Lower lobe of right lung (tissue), 2 donors: ENCODE data around the gene ESD. TPM values are rescaled to one million over a fixed set of nuclear protein-coding genes. Genes with fewer than 3 reads are reported as not detected.
"Not testable (repeated sequence)": the region's sequence is repeated elsewhere in the genome, so short reads cannot be mapped to it uniquely, and the experiment has no call there.

Experiments used
- ATAC-seq, 2 donors: fragments of 200-7000 bp; cut with Tn5 transposase; one replicate each; pipeline ENCODE4 v1.9.1; 2020 to 2022; ENCODE audit warnings: mild to moderate bottlenecking in 2 of 2, moderate library complexity in 2 of 2
- DNase-seq: peaks from one replicate; pipeline ENCODE4 v3.0.0-alpha.2; 2020
- H3K27ac ChIP-seq: fragments of 200-600 bp; one replicate; pipeline ENCODE4 v1.8.0; 2022
- H3K27me3 ChIP-seq: fragments of 200-600 bp; one replicate; pipeline ENCODE4 v1.8.0; 2022; ENCODE audit warnings: low read depth
- H3K36me3 ChIP-seq: fragments of 200-600 bp; one replicate; pipeline ENCODE4 v1.8.0; 2022; ENCODE audit warnings: mild to moderate bottlenecking
- H3K4me1 ChIP-seq: fragments of 200-600 bp; one replicate; pipeline ENCODE4 v1.8.0; 2022
- H3K4me3 ChIP-seq: fragments of 200-600 bp; one replicate; pipeline ENCODE4 v1.8.0; 2022; ENCODE audit warnings: mild to moderate bottlenecking
- H3K9me3 ChIP-seq: fragments of 200-600 bp; one replicate; pipeline ENCODE4 v1.8.0; 2022
- intact Hi-C: fragments of 100-400 bp; cut with DNase I; formaldehyde crosslinking; loops from one replicate; pipeline ENCODE4 v1.11.0; 2022
- total RNA-seq: library from RNA; stranded (reverse); fragmentation: NEBNext Ultra II Directional; extraction: Animal tissue kit (Norgen Biotek cat#: 25700); gene quantifications from one replicate; pipeline ENCODE4 v1.2.1, GENCODE V29; 2021
- TF ChIP-seq, protein P1 (sequence below): fragments of 200-600 bp; IDR thresholded peaks from one replicate; pipeline ENCODE4 v1.8.0; 2022; ENCODE audit warnings: antibody characterized with exemption, mild to moderate bottlenecking
- donor health status: DM: no; HTN: yes; CAD: no; lungs with severe emphysema.

Gene ESD
- total RNA-seq, 1 donor from 2014 or later, result 94.6 TPM

DNA sequence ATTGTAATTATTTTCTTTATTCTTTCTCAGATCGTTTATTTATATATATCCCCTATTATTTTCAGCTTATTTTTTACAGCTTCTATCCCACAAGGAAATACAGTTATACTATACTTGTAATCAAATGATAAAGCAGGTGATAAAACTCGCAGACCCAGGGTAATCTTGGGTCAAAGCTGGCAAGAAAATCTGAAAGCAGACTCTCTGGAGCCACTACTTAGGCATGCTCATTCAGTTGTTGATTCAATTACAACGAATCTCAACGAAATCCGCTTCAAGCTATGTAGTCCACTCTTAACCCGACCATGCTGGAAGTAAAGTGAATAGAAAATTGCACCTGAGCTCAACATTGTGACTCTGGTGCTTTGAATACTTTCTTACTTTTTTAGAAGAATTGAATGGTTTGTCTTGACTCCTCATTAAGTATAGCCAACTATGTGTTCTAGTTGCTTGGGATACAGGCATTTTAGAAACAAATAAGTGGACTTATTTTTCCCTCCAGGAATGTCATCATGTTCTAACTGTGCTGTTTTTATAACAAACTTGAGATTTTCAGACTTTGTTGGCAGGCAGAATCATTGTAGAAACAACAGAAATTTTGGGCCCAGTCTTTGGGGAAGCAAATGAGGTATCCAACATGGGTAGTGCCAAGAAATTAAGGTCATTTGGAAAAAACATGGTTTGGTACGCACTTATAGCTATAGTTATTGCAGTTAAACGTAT is 21.4 kb downstream of the ESD start:
- ATAC-seq (no peak), DNase-seq (no peak)
- TF ChIP-seq, protein P1, sequence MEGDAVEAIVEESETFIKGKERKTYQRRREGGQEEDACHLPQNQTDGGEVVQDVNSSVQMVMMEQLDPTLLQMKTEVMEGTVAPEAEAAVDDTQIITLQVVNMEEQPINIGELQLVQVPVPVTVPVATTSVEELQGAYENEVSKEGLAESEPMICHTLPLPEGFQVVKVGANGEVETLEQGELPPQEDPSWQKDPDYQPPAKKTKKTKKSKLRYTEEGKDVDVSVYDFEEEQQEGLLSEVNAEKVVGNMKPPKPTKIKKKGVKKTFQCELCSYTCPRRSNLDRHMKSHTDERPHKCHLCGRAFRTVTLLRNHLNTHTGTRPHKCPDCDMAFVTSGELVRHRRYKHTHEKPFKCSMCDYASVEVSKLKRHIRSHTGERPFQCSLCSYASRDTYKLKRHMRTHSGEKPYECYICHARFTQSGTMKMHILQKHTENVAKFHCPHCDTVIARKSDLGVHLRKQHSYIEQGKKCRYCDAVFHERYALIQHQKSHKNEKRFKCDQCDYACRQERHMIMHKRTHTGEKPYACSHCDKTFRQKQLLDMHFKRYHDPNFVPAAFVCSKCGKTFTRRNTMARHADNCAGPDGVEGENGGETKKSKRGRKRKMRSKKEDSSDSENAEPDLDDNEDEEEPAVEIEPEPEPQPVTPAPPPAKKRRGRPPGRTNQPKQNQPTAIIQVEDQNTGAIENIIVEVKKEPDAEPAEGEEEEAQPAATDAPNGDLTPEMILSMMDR, result no peak
- H3K27me3 ChIP-seq, result no peaks in the 10 kb centered on the region
- H3K27ac ChIP-seq, result no peak overlapping the region
- no peaks in the 10 kb centered on the region for H3K9me3 ChIP-seq
- peaks cover 93% of the 10 kb centered on the region for H3K36me3 ChIP-seq
- intact Hi-C loops, result no loop called here
- H3K4me1 ChIP-seq, result no peaks in the 10 kb centered on the region
- H3K4me3 ChIP-seq, result no peak overlapping the region

DNA sequence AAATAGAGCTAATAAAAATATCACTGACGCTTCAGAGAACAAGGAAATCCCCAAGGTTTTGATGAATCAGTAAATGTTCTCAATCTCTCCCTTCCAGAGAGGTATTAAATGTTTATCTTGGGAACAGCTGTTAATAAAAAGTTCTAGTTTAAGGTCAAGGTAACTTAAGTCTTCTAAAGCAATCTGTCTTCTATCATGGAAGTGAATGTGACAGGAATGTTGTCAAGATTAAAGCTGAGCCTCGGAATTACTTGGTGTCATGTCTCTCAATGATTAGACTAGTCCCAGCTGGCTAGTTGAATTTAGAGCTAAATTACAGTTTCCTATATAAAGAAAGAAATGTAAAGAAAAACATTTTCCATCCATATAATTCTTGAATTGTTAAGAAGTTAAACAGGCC is 23.4 kb downstream of the ESD start:
- no peak overlapping the region for H3K27ac ChIP-seq
- intact Hi-C loops, result no loop called here
- H3K4me1 ChIP-seq, result no peaks in the 10 kb centered on the region
- ATAC-seq, result no peak
- DNase-seq, result no peak
- TF ChIP-seq, protein P1, result no peak
- H3K36me3 ChIP-seq, result peaks cover 73% of the 10 kb centered on the region
- no peaks in the 10 kb centered on the region for H3K27me3 ChIP-seq
- no peak overlapping the region for H3K4me3 ChIP-seq
- H3K9me3 ChIP-seq, result no peaks in the 10 kb centered on the region

GRCh38 chr13:46771693-46772092 is 25.3 kb downstream of the ESD start:
- peaks cover 54% of the 10 kb centered on the region for H3K36me3 ChIP-seq
- no peak overlapping the region for H3K27ac ChIP-seq
- no peak for ATAC-seq
- no peaks in the 10 kb centered on the region for H3K9me3 ChIP-seq
- no peaks in the 10 kb centered on the region for H3K4me1 ChIP-seq
- H3K27me3 ChIP-seq, result no peaks in the 10 kb centered on the region
- TF ChIP-seq, protein P1, result no peak
- intact Hi-C loops, result no loop called here
- no peak overlapping the region for H3K4me3 ChIP-seq
- no peak for DNase-seq

- ATAC-seq, H3K9me3 ChIP-seq, DNase-seq, H3K27me3 ChIP-seq, H3K4me3 ChIP-seq, H3K27ac ChIP-seq, intact Hi-C loops, H3K4me1 ChIP-seq: not testable (repeated sequence)
- H3K36me3 ChIP-seq, result peaks cover 36% of the 10 kb centered on the region
These were observed 27.0 kb downstream of the ESD start for GRCh38 chr13:46769925-46770324.

- Histone ChIP-seq H3K36me3 (no peaks in the 10 kb centered on the region), H3K4me1 (peaks cover 20% of the 10 kb centered on the region), H3K27me3 (no peaks in the 10 kb centered on the region), H3K4me3 (no peak overlapping the region), H3K27ac (no peak overlapping the region), H3K9me3 (no peaks in the 10 kb centered on the region)
- intact Hi-C loops, result no loop called here
- ATAC-seq (no peak), DNase-seq (no peak)
- TF ChIP-seq, protein P1, result no peak
These were observed 35.1 kb downstream of the ESD start for GRCh38 chr13:46761866-46762265.

GRCh38 chr13:46761174-46761573 is 35.8 kb downstream of the ESD start:
- Histone ChIP-seq H3K27ac (no peak overlapping the region), H3K4me3 (no peak overlapping the region), H3K4me1 (peaks cover 22% of the 10 kb centered on the region), H3K27me3 (no peaks in the 10 kb centered on the region), H3K36me3 (no peaks in the 10 kb centered on the region), H3K9me3 (no peaks in the 10 kb centered on the region)
- TF ChIP-seq, protein P1, result no peak
- no peak for DNase-seq
- intact Hi-C loops, result no loop called here
- no peak for ATAC-seq
